ENCODE data around the gene PFKM.
"Not testable (repeated sequence)": the region's sequence is repeated elsewhere in the genome, so short reads cannot be mapped to it uniquely, and the experiment has no call there.

PFKM gene

DNA sequence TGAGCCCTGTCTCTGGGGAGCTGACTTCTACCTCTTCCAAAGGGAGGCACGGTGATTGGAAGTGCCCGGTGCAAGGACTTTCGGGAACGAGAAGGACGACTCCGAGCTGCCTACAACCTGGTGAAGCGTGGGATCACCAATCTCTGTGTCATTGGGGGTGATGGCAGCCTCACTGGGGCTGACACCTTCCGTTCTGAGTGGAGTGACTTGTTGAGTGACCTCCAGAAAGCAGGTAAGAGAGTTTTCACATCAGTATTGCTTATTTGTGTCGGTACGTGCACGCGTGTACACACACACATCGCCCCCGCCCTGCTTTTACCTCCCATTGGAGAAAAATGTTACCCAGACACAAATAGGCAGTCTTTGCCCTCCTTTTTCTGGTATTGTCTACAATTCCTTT lies 13.7 kb downstream of the PFKM start:
- H3K4me3 ChIP-seq (ENCODE audit: low read depth, low read length), result no peak overlapping the region
- TF ChIP-seq, protein P1, sequence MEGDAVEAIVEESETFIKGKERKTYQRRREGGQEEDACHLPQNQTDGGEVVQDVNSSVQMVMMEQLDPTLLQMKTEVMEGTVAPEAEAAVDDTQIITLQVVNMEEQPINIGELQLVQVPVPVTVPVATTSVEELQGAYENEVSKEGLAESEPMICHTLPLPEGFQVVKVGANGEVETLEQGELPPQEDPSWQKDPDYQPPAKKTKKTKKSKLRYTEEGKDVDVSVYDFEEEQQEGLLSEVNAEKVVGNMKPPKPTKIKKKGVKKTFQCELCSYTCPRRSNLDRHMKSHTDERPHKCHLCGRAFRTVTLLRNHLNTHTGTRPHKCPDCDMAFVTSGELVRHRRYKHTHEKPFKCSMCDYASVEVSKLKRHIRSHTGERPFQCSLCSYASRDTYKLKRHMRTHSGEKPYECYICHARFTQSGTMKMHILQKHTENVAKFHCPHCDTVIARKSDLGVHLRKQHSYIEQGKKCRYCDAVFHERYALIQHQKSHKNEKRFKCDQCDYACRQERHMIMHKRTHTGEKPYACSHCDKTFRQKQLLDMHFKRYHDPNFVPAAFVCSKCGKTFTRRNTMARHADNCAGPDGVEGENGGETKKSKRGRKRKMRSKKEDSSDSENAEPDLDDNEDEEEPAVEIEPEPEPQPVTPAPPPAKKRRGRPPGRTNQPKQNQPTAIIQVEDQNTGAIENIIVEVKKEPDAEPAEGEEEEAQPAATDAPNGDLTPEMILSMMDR (IDR thresholded peaks at IDR 0.05; ENCODE audit: borderline replicate concordance, insufficient read depth, low read depth, low read length), result no peak

DNA sequence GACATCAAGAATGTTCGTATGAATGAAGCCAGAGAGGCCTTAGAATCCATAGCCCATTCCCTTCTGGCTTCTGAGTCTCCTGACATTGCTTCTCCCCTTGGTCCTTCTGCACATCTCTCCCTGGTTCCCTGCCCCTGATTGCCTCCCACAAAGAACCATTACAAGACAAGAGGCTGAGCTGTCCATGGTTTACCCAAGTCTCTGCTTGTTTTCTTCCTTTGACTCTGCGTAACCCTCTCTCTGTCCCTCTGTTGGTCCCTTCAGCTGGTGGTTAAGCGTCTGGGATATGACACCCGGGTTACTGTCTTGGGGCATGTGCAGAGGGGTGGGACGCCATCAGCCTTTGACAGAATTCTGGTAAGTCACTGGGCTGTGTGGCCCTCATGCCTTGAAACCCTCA lies 15.9 kb downstream of the PFKM start:
- TF ChIP-seq, protein P1 (IDR thresholded peaks at IDR 0.05; ENCODE audit: borderline replicate concordance, insufficient read depth, low read depth, low read length), result no peak
- no peak overlapping the region for H3K4me3 ChIP-seq (ENCODE audit: low read depth, low read length)

GRCh38 chr12:48142818-48143674 lies 23.9 kb downstream of the PFKM start:
- no peak overlapping the region for H3K4me3 ChIP-seq (ENCODE audit: low read depth, low read length)

DNA sequence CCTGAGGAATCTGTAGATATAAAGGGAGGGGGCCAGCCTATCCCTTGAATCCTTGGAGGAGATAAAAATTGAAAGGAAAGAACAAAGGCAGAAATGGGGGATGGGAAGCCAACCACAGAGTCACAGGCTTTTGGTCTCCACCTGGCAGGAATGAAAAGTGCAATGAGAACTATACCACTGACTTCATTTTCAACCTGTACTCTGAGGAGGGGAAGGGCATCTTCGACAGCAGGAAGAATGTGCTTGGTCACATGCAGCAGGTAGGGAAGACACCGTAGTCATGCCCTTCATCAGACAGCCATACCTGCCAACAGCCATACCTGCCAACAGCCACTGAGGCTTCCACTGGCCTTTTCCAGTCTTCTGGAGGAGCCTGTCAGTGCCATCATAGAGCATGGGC lies 24.7 kb downstream of the PFKM start:
- TF ChIP-seq, protein P1 (IDR thresholded peaks at IDR 0.05; ENCODE audit: borderline replicate concordance, insufficient read depth, low read depth, low read length), result no peak

More at GRCh38 chr12:48142818-48143674, 23.9 kb downstream of the PFKM start:
- TF ChIP-seq, protein P1 (IDR thresholded peaks at IDR 0.05; ENCODE audit: borderline replicate concordance, insufficient read depth, low read depth, low read length), result no peak

GRCh38 chr12:48145981-48146380 lies 26.8 kb downstream of the PFKM start:
- H3K4me3 ChIP-seq (ENCODE audit: low read depth, low read length), result no peak overlapping the region
- TF ChIP-seq, protein P1 (IDR thresholded peaks at IDR 0.05; ENCODE audit: borderline replicate concordance, insufficient read depth, low read depth, low read length), result no peak

More for the DNA sequence above, 24.7 kb downstream of the PFKM start:
- no peak overlapping the region for H3K4me3 ChIP-seq (ENCODE audit: low read depth, low read length)

- TF ChIP-seq, protein P1 (IDR thresholded peaks at IDR 0.05; ENCODE audit: borderline replicate concordance, insufficient read depth, low read depth, low read length), result no peak
- no peak overlapping the region for H3K4me3 ChIP-seq (ENCODE audit: low read depth, low read length)
Measured at GRCh38 chr12:48151103-48151771, 32.1 kb downstream of the PFKM start.

DNA sequence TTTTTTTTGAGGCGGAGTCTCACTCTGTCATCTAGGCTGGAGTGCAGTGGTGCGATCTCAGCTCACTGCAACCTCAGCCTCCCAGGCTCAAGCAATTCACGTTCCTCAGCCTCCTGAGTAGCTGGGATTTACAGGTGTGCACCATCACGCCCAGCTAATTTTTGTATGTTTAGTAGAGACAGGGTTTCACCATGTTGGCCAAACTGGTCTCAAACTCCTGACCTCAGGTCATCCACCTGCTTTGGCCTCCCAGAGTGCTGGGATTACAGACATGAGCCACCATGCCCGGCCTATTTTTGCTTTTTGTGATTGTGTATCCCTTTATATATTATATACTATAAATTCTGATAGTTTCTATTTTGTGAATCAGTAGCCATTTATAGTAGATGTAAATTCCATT lies 36.6 kb downstream of the PFKM start:
- not testable (repeated sequence) for H3K4me3 ChIP-seq (ENCODE audit: low read depth, low read length)

All from GM12875 (cell line).